Measurements from ENCODE around the gene MAJIN. TPM values are rescaled to one million over a fixed set of nuclear protein-coding genes. Genes with fewer than 3 reads are reported as not detected.
A peak's percentile ranks its signal among the peaks of the same experiment; 100 is the strongest.

MAJIN gene
- total RNA-seq, 1 experiment from 2014 or later, result not detected

- no peaks in the 10 kb centered on the region for H3K9me3 Mint-ChIP-seq
- CTCF ChIA-PET, result interaction anchor here (1.3 to 4.1 kb wide), 4 partner anchors 14 to 79 kb away, joined by 6 to 14 read pairs (median 8); partner anchors contain the start of genes BATF2 and GPHA2
- no peaks in the 10 kb centered on the region for H3K36me3 Mint-ChIP-seq
- ATAC-seq, result no peak
- POLR2A ChIA-PET, result no interaction called here
- no peak for TF ChIP-seq AR (CRISPR knock-in tag; IDR thresholded peaks at IDR 0.05)
- no peak for TF ChIP-seq ERG (CRISPR knock-in tag; IDR thresholded peaks at IDR 0.05)
- TF ChIP-seq GABPB1 (CRISPR knock-in tag; IDR thresholded peaks at IDR 0.05), result no peak
- TF ChIP-seq ELF4 (CRISPR knock-in tag; IDR thresholded peaks at IDR 0.05; ENCODE audit: low read depth), result no peak
- TF ChIP-seq E2F1 (CRISPR knock-in tag; IDR thresholded peaks at IDR 0.05), result no peak
- no peak for TF ChIP-seq KAT7 (CRISPR knock-in tag; IDR thresholded peaks at IDR 0.05; ENCODE audit: borderline replicate concordance)
- TF ChIP-seq E2F4 (CRISPR knock-in tag; IDR thresholded peaks at IDR 0.05; ENCODE audit: borderline replicate concordance, low read depth), result no peak
- no peak for TF ChIP-seq NFE2L1 (CRISPR knock-in tag; IDR thresholded peaks at IDR 0.05)
- TF ChIP-seq SP1 (CRISPR knock-in tag; conservative IDR thresholded peaks at IDR 0.05), result no peak
- TF ChIP-seq JUN (CRISPR knock-in tag; IDR thresholded peaks at IDR 0.05), result no peak
- no peak for TF ChIP-seq RORB (CRISPR knock-in tag; IDR thresholded peaks at IDR 0.05)
- no peak for TF ChIP-seq TEAD4 (CRISPR knock-in tag; IDR thresholded peaks at IDR 0.05)
- TF ChIP-seq, protein P1, sequence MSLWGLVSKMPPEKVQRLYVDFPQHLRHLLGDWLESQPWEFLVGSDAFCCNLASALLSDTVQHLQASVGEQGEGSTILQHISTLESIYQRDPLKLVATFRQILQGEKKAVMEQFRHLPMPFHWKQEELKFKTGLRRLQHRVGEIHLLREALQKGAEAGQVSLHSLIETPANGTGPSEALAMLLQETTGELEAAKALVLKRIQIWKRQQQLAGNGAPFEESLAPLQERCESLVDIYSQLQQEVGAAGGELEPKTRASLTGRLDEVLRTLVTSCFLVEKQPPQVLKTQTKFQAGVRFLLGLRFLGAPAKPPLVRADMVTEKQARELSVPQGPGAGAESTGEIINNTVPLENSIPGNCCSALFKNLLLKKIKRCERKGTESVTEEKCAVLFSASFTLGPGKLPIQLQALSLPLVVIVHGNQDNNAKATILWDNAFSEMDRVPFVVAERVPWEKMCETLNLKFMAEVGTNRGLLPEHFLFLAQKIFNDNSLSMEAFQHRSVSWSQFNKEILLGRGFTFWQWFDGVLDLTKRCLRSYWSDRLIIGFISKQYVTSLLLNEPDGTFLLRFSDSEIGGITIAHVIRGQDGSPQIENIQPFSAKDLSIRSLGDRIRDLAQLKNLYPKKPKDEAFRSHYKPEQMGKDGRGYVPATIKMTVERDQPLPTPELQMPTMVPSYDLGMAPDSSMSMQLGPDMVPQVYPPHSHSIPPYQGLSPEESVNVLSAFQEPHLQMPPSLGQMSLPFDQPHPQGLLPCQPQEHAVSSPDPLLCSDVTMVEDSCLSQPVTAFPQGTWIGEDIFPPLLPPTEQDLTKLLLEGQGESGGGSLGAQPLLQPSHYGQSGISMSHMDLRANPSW (CRISPR knock-in tag; conservative IDR thresholded peaks at IDR 0.05; ENCODE audit: low read depth), result no peak
- no peak for DNase-seq (ENCODE audit: low spot score)
- H3K27me3 Mint-ChIP-seq (ENCODE audit: low read depth), result no peaks in the 10 kb centered on the region
- peak overlapping the region; percentile 98 for H3K27ac Mint-ChIP-seq
- H3K4me1 Mint-ChIP-seq, result peaks cover 13% of the 10 kb centered on the region
- H3K4me3 Mint-ChIP-seq, result peak overlapping the region; percentile 88
Measured at GRCh38 chr11:64918017-64918416, 53.9 kb downstream of the MAJIN start.

DNA sequence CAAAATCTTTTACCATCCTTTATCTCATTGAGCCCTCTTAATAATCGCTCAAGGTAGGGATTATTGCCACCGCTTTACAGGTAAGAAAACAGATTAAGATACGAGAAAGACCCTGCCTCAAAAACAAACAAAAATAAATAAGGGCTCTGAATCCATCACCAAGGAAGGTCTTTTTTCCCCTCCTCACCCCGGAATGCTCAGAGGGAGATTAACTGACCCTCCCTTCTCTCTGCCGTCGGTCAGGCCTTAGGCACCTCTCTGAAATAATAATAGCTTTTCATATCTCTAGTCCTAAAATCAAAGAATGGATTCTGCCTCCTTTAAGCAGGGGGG, 54.3 kb downstream of the MAJIN start:
- ATAC-seq (no peak), DNase-seq (ENCODE audit: low spot score) (no peak)
- no peaks in the 10 kb centered on the region for H3K36me3 Mint-ChIP-seq
- peak overlapping the region; percentile 98 for H3K27ac Mint-ChIP-seq
- no peaks in the 10 kb centered on the region for H3K27me3 Mint-ChIP-seq (ENCODE audit: low read depth)
- POLR2A ChIA-PET, result no interaction called here
- H3K4me3 Mint-ChIP-seq, result peak overlapping the region; percentile 88
- no peaks in the 10 kb centered on the region for H3K9me3 Mint-ChIP-seq
- peaks cover 13% of the 10 kb centered on the region for H3K4me1 Mint-ChIP-seq
- CTCF ChIA-PET, result interaction anchor here (2.3 to 4.1 kb wide), 3 partner anchors 17 to 79 kb away, joined by 6 to 14 read pairs (median 10); partner anchors contain the start of genes BATF2 and GPHA2
- no peak for TF ChIP-seq FOXJ3 (CRISPR knock-in tag; IDR thresholded peaks at IDR 0.05; ENCODE audit: borderline replicate concordance)
- no peak for TF ChIP-seq USF1 (CRISPR knock-in tag; IDR thresholded peaks at IDR 0.05)
- TF ChIP-seq ZNF317 (CRISPR knock-in tag; IDR thresholded peaks at IDR 0.05; ENCODE audit: borderline replicate concordance, low read depth), result no peak
- TF ChIP-seq, protein P2, sequence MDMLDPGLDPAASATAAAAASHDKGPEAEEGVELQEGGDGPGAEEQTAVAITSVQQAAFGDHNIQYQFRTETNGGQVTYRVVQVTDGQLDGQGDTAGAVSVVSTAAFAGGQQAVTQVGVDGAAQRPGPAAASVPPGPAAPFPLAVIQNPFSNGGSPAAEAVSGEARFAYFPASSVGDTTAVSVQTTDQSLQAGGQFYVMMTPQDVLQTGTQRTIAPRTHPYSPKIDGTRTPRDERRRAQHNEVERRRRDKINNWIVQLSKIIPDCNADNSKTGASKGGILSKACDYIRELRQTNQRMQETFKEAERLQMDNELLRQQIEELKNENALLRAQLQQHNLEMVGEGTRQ (CRISPR knock-in tag; IDR thresholded peaks at IDR 0.05), result no peak
- no peak for TF ChIP-seq E2F5 (CRISPR knock-in tag; IDR thresholded peaks at IDR 0.05)
- TF ChIP-seq, protein P3, sequence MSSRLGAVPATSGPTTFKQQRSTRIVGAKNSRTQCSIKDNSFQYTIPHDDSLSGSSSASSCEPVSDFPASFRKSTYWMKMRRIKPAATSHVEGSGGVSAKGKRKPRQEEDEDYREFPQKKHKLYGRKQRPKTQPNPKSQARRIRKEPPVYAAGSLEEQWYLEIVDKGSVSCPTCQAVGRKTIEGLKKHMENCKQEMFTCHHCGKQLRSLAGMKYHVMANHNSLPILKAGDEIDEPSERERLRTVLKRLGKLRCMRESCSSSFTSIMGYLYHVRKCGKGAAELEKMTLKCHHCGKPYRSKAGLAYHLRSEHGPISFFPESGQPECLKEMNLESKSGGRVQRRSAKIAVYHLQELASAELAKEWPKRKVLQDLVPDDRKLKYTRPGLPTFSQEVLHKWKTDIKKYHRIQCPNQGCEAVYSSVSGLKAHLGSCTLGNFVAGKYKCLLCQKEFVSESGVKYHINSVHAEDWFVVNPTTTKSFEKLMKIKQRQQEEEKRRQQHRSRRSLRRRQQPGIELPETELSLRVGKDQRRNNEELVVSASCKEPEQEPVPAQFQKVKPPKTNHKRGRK (CRISPR knock-in tag; IDR thresholded peaks at IDR 0.05; ENCODE audit: borderline replicate concordance), result no peak

All from WTC11 (cell line).